ENCODE results near the gene TARDBP. TPM values are rescaled to one million over a fixed set of nuclear protein-coding genes. Genes with fewer than 3 reads are reported as not detected.

Gene TARDBP
- total RNA-seq, 1 donor from 2014 or later: 71.2 TPM

GRCh38 chr1:11042065-11042464, 29.6 kb downstream of the TARDBP start:
- no peak for TF ChIP-seq CTCF (IDR thresholded peaks at IDR 0.05; ENCODE audit: insufficient read depth, low read length, poor library complexity, severe bottlenecking)
- Histone ChIP-seq H3K27me3 (ENCODE audit: control insufficient read depth, insufficient read depth, low read length) (peaks cover 11% of the 10 kb centered on the region), H3K4me3 (ENCODE audit: low read depth, low read length) (no peak overlapping the region), H3K36me3 (ENCODE audit: control insufficient read depth, insufficient read depth, low read length) (no peaks in the 10 kb centered on the region)
- no peak for DNase-seq (ENCODE audit: low read depth)

GRCh38 chr1:11042995-11043874, 30.8 kb downstream of the TARDBP start:
- no peaks in the 10 kb centered on the region for H3K36me3 ChIP-seq (ENCODE audit: control insufficient read depth, insufficient read depth, low read length)
- peaks cover 10% of the 10 kb centered on the region for H3K27me3 ChIP-seq (ENCODE audit: control insufficient read depth, insufficient read depth, low read length)
- no peak for DNase-seq (ENCODE audit: low read depth)
- no peak overlapping the region for H3K4me3 ChIP-seq (ENCODE audit: low read depth, low read length)
- no peak for TF ChIP-seq CTCF (IDR thresholded peaks at IDR 0.05; ENCODE audit: insufficient read depth, low read length, poor library complexity, severe bottlenecking)

GRCh38 chr1:11044086-11044848, 31.8 kb downstream of the TARDBP start:
- peaks cover 6% of the 10 kb centered on the region for H3K27me3 ChIP-seq (ENCODE audit: control insufficient read depth, insufficient read depth, low read length)
- H3K4me3 ChIP-seq (ENCODE audit: low read depth, low read length): no peak overlapping the region
- TF ChIP-seq CTCF (IDR thresholded peaks at IDR 0.05; ENCODE audit: insufficient read depth, low read length, poor library complexity, severe bottlenecking): no peak
- DNase-seq (ENCODE audit: low read depth): no peak
- no peaks in the 10 kb centered on the region for H3K36me3 ChIP-seq (ENCODE audit: control insufficient read depth, insufficient read depth, low read length)

GRCh38 chr1:11044849-11045427, 32.5 kb downstream of the TARDBP start:
- no peak for TF ChIP-seq CTCF (IDR thresholded peaks at IDR 0.05; ENCODE audit: insufficient read depth, low read length, poor library complexity, severe bottlenecking)
- no peak for DNase-seq (ENCODE audit: low read depth)

GRCh38 chr1:11045428-11046269, 33.2 kb downstream of the TARDBP start:
- H3K36me3 ChIP-seq (ENCODE audit: control insufficient read depth, insufficient read depth, low read length): no peaks in the 10 kb centered on the region
- TF ChIP-seq CTCF (IDR thresholded peaks at IDR 0.05; ENCODE audit: insufficient read depth, low read length, poor library complexity, severe bottlenecking): no peak
- no peak overlapping the region for H3K4me3 ChIP-seq (ENCODE audit: low read depth, low read length)
- DNase-seq (ENCODE audit: low read depth): no peak
- peaks cover 6% of the 10 kb centered on the region for H3K27me3 ChIP-seq (ENCODE audit: control insufficient read depth, insufficient read depth, low read length)

More at GRCh38 chr1:11044849-11045427, 32.5 kb downstream of the TARDBP start:
- peaks cover 6% of the 10 kb centered on the region for H3K27me3 ChIP-seq (ENCODE audit: control insufficient read depth, insufficient read depth, low read length)
- no peaks in the 10 kb centered on the region for H3K36me3 ChIP-seq (ENCODE audit: control insufficient read depth, insufficient read depth, low read length)
- H3K4me3 ChIP-seq (ENCODE audit: low read depth, low read length): no peak overlapping the region

Measured in kidney epithelial cell (primary cell).